ENCODE data around the gene FANCI.

Gene FANCI

DNA sequence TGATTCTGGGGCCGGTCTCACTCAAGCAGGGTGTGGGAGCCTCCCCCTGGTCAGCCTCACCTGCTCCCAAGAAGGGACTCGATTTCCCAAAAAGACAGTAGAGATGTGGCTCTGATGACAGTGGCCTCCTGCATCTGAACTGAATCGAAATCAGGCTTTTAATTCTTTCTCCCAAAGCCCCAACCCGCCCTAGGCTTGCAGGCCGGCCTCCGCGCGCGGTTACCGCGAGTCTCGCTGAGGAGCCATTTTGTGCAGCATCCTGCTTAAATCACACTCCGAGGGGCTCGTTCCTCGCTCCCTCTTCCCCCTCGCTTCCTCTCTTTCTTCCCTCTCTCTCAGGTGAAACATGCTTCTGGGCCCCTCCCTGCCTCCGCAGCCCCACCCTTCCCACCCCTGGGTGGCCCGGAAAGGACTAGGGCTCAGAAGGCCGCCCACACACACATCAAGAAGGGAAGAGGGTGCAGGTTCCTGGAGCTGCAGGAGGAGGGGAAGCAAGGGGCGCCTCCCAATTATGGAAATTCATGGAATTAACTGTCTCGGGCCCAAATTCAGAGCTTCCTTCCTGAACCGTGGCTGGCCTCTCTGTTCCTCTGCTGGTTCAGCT, 121.8 kb downstream of the FANCI start:
- DNase-seq: no peak
- in situ Hi-C loops (cut with HindIII; ENCODE audit: low pct_ligation_motif_present, low pct_unique_long_range_greater_than_20kb, low sequenced_read_pairs): no loop called here
